Measurements from ENCODE around the gene PAX5.
A peak's percentile ranks its signal among the peaks of the same experiment; 100 is the strongest.

PAX5 gene

GRCh38 chr9:37036776-37037502 lies 2.9 kb upstream of the PAX5 start:
- DNase-seq = peak; percentile 87

GRCh38 chr9:37036371-37036775 lies 2.3 kb upstream of the PAX5 start:
- peak; percentile 82 for DNase-seq

GRCh38 chr9:37035648-37036370 lies 1.7 kb upstream of the PAX5 start:
- DNase-seq = peak; percentile 91

GRCh38 chr9:37034938-37035647 lies 1.0 kb upstream of the PAX5 start:
- DNase-seq = no peak

- peak; percentile 82 for DNase-seq
Observed at GRCh38 chr9:37034305-37034937, 353 bp upstream of the PAX5 start.

- DNase-seq = no peak
Observed at GRCh38 chr9:37033141-37033540, 927 bp downstream of the PAX5 start.

GRCh38 chr9:37032713-37033112 lies 1.4 kb downstream of the PAX5 start:
- DNase-seq = no peak

GRCh38 chr9:37031902-37032301 lies 2.2 kb downstream of the PAX5 start:
- no peak for DNase-seq

- DNase-seq = no peak
Observed at GRCh38 chr9:37031081-37031480, 3.0 kb downstream of the PAX5 start.

- no peak for DNase-seq
Observed at GRCh38 chr9:37030611-37030939, 3.5 kb downstream of the PAX5 start.

- peak; percentile 58 for DNase-seq
Observed at GRCh38 chr9:37029776-37030610, 4.1 kb downstream of the PAX5 start.

- no peak for DNase-seq
Observed at GRCh38 chr9:37029304-37029775, 4.7 kb downstream of the PAX5 start.

- DNase-seq = peak; percentile 44
Observed at GRCh38 chr9:37028420-37029031, 5.5 kb downstream of the PAX5 start.

GRCh38 chr9:37027582-37028419 lies 6.3 kb downstream of the PAX5 start:
- DNase-seq = peak; percentile 95

- DNase-seq = peak; percentile 66
Observed at GRCh38 chr9:37026931-37027581, 7.0 kb downstream of the PAX5 start.

GRCh38 chr9:37026113-37026930 lies 7.7 kb downstream of the PAX5 start:
- DNase-seq = peak; percentile 78

- DNase-seq = peak; percentile 78
Observed at GRCh38 chr9:37025823-37026112, 8.3 kb downstream of the PAX5 start.

- DNase-seq = peak; percentile 68
Observed at GRCh38 chr9:37025071-37025822, 8.8 kb downstream of the PAX5 start.

- no peak for DNase-seq
Observed at GRCh38 chr9:37017546-37017945, 16.5 kb downstream of the PAX5 start.

Data from retina (tissue), 1 donor.